Astrocyte (in vitro differentiated cells and primary cell): ENCODE measurements around the gene ZCCHC10.

Source experiments
- CTCF ChIP-seq: IDR thresholded peaks from 2 replicates; pipeline ENCODE4 v1.5.1; 2011; ENCODE audit warnings: low read depth, mild to moderate bottlenecking, inconsistent platforms, low read length, moderate library complexity; ENCODE audit not compliant: insufficient read depth
- EZH2 ChIP-seq: IDR thresholded peaks from 2 replicates; pipeline ENCODE4 v1.6.1; 2012; ENCODE audit warnings: mild to moderate bottlenecking, low read length, inconsistent platforms; ENCODE audit not compliant: insufficient read depth

- TF ChIP-seq CTCF (no peak), EZH2 (no peak)
These were observed 30.0 kb downstream of the ZCCHC10 start for GRCh38 chr5:132996307-132996706.
